WI38 (cell line): ENCODE results near the gene MACF1.

ENCODE experiments used
- H3K4me3 ChIP-seq: 2 replicates; pipeline ENCODE4 v1.5.1; 2011; ENCODE audit warnings: low read depth, mild to moderate bottlenecking, control low read depth, low read length
- TF ChIP-seq, protein P1 (sequence below): IDR thresholded peaks from 2 replicates; pipeline ENCODE4 v1.5.1; 2012; ENCODE audit warnings: low read depth, mild to moderate bottlenecking, control low read depth, low read length

Gene MACF1

DNA sequence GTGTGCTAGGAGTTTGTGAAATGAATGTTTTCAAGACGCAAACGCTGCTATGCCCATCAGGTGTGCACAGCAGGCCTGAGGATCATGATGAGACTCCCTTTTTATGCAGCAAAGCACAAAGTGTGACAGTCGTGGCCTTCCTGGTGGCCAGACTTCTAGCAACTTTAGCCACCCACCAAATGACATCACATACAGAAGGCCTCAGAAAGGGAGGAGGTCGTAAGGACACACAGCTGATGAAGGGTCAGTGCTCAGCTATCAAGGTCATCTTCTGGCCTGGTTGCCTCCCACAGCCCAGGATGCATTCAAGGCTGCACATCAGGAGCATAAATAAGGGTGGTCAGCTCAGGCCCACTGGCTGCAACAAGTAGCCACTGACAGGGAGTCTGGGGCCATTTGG lies 323.6 kb downstream of the MACF1 start:
- TF ChIP-seq, protein P1, sequence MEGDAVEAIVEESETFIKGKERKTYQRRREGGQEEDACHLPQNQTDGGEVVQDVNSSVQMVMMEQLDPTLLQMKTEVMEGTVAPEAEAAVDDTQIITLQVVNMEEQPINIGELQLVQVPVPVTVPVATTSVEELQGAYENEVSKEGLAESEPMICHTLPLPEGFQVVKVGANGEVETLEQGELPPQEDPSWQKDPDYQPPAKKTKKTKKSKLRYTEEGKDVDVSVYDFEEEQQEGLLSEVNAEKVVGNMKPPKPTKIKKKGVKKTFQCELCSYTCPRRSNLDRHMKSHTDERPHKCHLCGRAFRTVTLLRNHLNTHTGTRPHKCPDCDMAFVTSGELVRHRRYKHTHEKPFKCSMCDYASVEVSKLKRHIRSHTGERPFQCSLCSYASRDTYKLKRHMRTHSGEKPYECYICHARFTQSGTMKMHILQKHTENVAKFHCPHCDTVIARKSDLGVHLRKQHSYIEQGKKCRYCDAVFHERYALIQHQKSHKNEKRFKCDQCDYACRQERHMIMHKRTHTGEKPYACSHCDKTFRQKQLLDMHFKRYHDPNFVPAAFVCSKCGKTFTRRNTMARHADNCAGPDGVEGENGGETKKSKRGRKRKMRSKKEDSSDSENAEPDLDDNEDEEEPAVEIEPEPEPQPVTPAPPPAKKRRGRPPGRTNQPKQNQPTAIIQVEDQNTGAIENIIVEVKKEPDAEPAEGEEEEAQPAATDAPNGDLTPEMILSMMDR, result no peak
- H3K4me3 ChIP-seq, result no peak overlapping the region

DNA sequence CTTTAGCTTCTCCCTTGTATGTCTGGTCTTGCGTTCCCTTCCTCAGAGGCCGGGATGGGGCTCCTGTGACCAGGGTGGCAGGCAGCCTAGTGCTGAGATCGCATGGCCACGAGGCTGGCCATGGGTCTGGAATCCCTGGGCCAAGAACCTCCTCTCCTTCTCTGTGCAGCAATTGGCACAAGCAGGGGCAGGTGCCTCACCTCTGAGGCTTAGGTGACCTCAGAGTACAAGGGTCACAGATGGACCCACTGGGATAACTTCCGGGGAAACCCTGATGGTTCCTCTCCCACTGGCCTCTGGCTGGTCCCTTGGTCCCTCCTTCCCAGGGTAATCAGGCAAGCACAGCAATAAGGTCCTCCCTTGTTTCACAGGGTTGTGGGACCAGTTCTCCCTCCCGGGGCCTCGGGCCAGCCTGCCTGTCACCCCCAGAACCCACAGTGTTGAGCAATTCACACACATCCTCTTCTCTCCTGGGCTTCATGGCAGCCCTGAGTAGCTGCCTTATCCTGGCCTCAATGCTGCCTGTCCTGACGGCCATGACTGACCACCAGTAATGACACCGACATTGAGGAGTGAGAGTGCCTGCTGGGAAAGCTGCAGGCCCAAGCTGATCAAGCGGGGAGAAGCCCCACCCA lies 325.5 kb downstream of the MACF1 start:
- no peak overlapping the region for H3K4me3 ChIP-seq
- TF ChIP-seq, protein P1, result no peak

DNA sequence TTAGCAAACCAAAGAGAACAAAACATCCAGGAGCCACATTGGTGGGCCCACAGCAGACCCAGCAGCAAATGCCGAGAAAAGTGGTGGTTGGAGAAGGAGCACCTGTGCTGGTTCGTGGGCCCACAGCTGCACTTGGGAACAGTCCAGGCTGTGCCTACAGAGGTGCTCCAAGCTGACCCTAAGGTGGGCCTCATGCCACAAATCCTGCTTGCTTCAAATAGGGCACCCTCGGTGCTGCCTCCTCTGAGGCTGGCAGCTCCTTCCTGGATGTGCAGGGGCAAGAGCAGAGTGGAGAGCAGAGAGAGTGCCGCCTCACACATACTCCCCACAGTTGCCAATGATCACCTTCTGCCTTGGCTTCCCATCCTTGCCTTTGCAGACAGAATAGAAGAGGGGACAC lies 327.0 kb downstream of the MACF1 start:
- H3K4me3 ChIP-seq, result no peak overlapping the region
- TF ChIP-seq, protein P1, result no peak

DNA sequence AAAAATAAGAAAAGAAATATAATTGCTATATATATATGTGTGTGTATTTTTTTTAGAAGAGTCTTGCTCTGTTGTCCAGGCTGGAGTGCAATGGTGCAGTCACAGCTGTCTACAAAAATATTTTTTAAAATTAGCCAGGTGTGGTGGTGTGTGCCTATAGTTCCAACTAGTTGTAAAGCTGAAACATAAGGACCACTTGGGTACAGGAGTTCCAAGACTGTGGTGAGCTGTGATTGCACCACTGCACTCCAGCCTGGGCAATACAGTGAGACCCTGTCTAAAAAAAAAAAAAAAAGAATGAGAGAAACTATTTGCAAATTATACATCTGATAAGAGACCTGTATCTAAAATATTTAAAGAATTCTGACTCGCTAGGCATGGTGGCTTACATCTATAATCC lies 328.9 kb downstream of the MACF1 start:
- no peak overlapping the region for H3K4me3 ChIP-seq
- TF ChIP-seq, protein P1, result no peak
